GM12878 (cell line): ENCODE results near the gene UBL4B. TPM values are rescaled to one million over a fixed set of nuclear protein-coding genes. Genes with fewer than 3 reads are reported as not detected.

ENCODE experiments used
- ATAC-seq: fragments of 200-7000 bp; cut with Tn5 transposase; 3 replicates; pipeline ENCODE4 v1.9.1; 2020; ENCODE audit warnings: mild to moderate bottlenecking, moderate library complexity
- BruUV-seq: library from RNA; stranded (reverse); fragments of 400-500 nt; replicated peaks from 2 replicates; lab custom pipeline; 2021; lab: Mats Ljungman, UMichigan
- CTCF ChIA-PET: fragments of 300-600 bp; sonication (Branson Sonifier 250); formaldehyde crosslinking; extraction: SDS; loops from one replicate; lab custom pipeline; 2021; ENCODE audit warnings: inconsistent platforms; lab: Yijun Ruan, JAX
- POLR2A ChIA-PET: fragments of 350-600 bp; formaldehyde crosslinking; extraction: SDS; loops from one replicate; lab custom pipeline; 2021; ENCODE audit warnings: inconsistent platforms; lab: Charles Lee
- RAD21 ChIA-PET: fragments of 300-600 bp; sonication (Branson Sonifier 250); formaldehyde crosslinking; loops from one replicate; lab custom pipeline; 2023; ENCODE audit warnings: antibody characterized with exemption; ENCODE audit not compliant: unreplicated experiment; lab: Charles Lee
- SMC1A ChIA-PET: fragments of 300-600 bp; sonication (Branson Sonifier 250); formaldehyde crosslinking; loops from one replicate; lab custom pipeline; 2023; ENCODE audit not compliant: unreplicated experiment, uncharacterized antibody; lab: Charles Lee
- DNase-seq: peaks from one replicate; pipeline ENCODE4 v3.0.0-alpha.2; 2011; ENCODE audit warnings: low read depth, low spot score
- FAIRE-seq: peaks from 3 replicates; lab custom pipeline; 2011; peaks lifted over from hg19 to GRCh38; lab: Jason Lieb, UNC
- H2AFZ ChIP-seq: 2 replicates; pipeline ENCODE4 v1.6.0; 2011; ENCODE audit warnings: low read depth, low read length, control low read depth; ENCODE audit not compliant: control insufficient read depth
- H3K27ac ChIP-seq: 2 replicates; pipeline ENCODE4 v1.5.1; 2011; ENCODE audit warnings: control low read depth; ENCODE audit not compliant: control insufficient read depth, insufficient read depth
- H3K27me3 ChIP-seq, 2 experiments: replicated peaks in 1 of 2; 2 replicates each; pipeline versions ENCODE4 v1.6.0 to v1.6.1; 2011; ENCODE audit warnings: low read length in 1 of 2; ENCODE audit not compliant: control insufficient read depth in 2 of 2, insufficient read depth in 2 of 2
- H3K36me3 ChIP-seq, 2 experiments: 2 replicates each; pipeline ENCODE4 v1.5.1; 2011; ENCODE audit warnings: low read length in 1 of 2; ENCODE audit not compliant: control insufficient read depth in 2 of 2, insufficient read depth in 2 of 2
- H3K4me1 ChIP-seq: 2 replicates; pipeline ENCODE4 v1.6.1; 2011; ENCODE audit warnings: mild to moderate bottlenecking, low read length, moderate library complexity, mixed read lengths; ENCODE audit not compliant: control insufficient read depth, insufficient read depth
- H3K4me2 ChIP-seq: 2 replicates; pipeline ENCODE4 v1.6.0; 2011; ENCODE audit warnings: control low read depth; ENCODE audit not compliant: control insufficient read depth, insufficient read depth
- H3K4me3 ChIP-seq: fragments of 200-600 bp; sonication (generic); 2 replicates; pipeline ENCODE4 v1.5.1; 2016
- H3K79me2 ChIP-seq: 2 replicates; pipeline ENCODE4 v1.6.0; 2011; ENCODE audit warnings: low read length; ENCODE audit not compliant: control insufficient read depth, insufficient read depth
- H3K9ac ChIP-seq: 2 replicates; pipeline ENCODE4 v1.8.0; 2011; ENCODE audit warnings: low read length, control low read depth, mixed read lengths; ENCODE audit not compliant: control insufficient read depth, insufficient read depth
- H3K9me3 ChIP-seq: replicated peaks from 3 replicates; pipeline ENCODE4 v1.5.1; 2011; ENCODE audit warnings: mild to moderate bottlenecking, low read length; ENCODE audit not compliant: control insufficient read depth, insufficient read depth
- H4K20me1 ChIP-seq: 2 replicates; pipeline ENCODE4 v1.6.0; 2011; ENCODE audit not compliant: control insufficient read depth, insufficient read depth
- NBN ChIP-seq: fragments of 450-650 bp; IDR thresholded peaks from 2 replicates; pipeline ENCODE4 v1.6.1; 2016
- POU2F2 ChIP-seq: IDR thresholded peaks from 3 replicates; pipeline ENCODE4 v1.6.1; 2011; ENCODE audit warnings: low read depth, mild to moderate bottlenecking, low read length, borderline replicate concordance
- SUZ12 ChIP-seq: fragments of 200-600 bp; sonication (generic); IDR thresholded peaks from one replicate; pipeline ENCODE4 v1.6.1; 2018; ENCODE audit warnings: antibody characterized with exemption, mild to moderate bottlenecking; ENCODE audit not compliant: unreplicated experiment
- WGBS: methylation state at CpG from one replicate; pipeline ENCODE4 v1.1.6; 2016; ENCODE audit warnings: low lambda C conversion rate; ENCODE audit not compliant: insufficient replicate concordance, insufficient coverage; ENCODE audit errors: missing lambda C conversion rate; 5-methylcytosine and 5-hydroxymethylcytosine counted together
- in situ Hi-C: fragments of 300-500 bp; cut with MboI; formaldehyde crosslinking; loops from 9 replicates; pipeline ENCODE4 v1.14.3; 2018; ENCODE audit warnings: mixed read lengths
- intact Hi-C: fragments of 100-400 bp; cut with micrococcal nuclease; formaldehyde crosslinking; loops from one replicate; pipeline ENCODE4 v1.14.2; 2022; ENCODE audit not compliant: unreplicated experiment
- polyA plus RNA-seq, 11 experiments: library from polyadenylated mRNA; depleted of rRNA in 4 of 11; unstranded in 6 of 11; stranded (reverse) in 5 of 11; fragments of >200 nt; fragmentation: Nextera tagmentation in 4 of 11; fragmentation: Illumina TruSeq in 1 of 11; extraction: Ambion mirVana in 4 of 11; extraction: Trizol in 1 of 11; gene quantifications; 1 replicate in 1 of 11; 2 replicates in 10 of 11; pipeline versions ENCODE4 v1.2.1 to v1.2.3, GENCODE V29; 2011 to 2016; ENCODE audit warnings: inconsistent platforms in 2 of 11, missing spikeins in 2 of 11, low read depth in 1 of 11
- total RNA-seq, 4 experiments: library from RNA; depleted of rRNA in 3 of 4; stranded (reverse); fragments of >200 nt in 3 of 4; fragmentation: Illumina TruSeq in 1 of 4; extraction: Trizol in 1 of 4; gene quantifications; 2 replicates each; pipeline versions ENCODE4 v1.2.1 to v1.2.3, GENCODE V29; 2013 to 2021
- TF ChIP-seq, protein P1 (sequence below): fragments of 450-650 bp; formaldehyde crosslinking; IDR thresholded peaks from 2 replicates; pipeline ENCODE4 v1.4.0; 2020; ENCODE audit warnings: mild to moderate bottlenecking, moderate library complexity
- TF ChIP-seq, protein P2 (sequence below): fragments of 450-650 bp; IDR thresholded peaks from 2 replicates; pipeline ENCODE4 v1.6.1; 2017; ENCODE audit warnings: mild to moderate bottlenecking, low read depth, inconsistent platforms; ENCODE audit not compliant: poor library complexity, severe bottlenecking

Gene UBL4B
- total and polyA plus RNA-seq, 10 of the 15 experiments (the other 5 are each of a cell fraction or from before 2014, with no cell fraction given) = 0.06 to 0.15 TPM; not detected in 8

DNA sequence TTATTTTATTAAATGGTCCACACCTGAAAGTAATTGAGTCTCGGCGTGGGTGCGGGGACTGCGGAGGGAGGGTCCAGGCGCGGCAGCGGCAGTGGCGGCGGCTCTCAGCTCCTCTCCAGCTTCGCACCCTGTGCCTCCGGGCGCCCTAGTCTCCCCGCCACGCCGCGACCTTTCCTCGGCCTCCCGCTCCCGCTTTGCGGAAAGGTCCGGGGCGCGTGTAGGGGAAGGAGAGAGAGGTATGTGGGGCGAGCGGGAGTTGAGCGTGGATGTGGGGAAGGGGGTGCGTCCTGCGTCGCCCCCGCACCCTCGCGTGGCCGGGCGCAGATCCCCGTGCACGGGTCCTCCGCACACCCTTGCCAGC lies 28.4 kb upstream of the UBL4B start:
- Histone ChIP-seq H3K36me3 (no peaks in the 10 kb centered on the region), H3K4me2 (peak overlapping the region; percentile 65), H3K9me3 (no peaks in the 10 kb centered on the region), H3K27ac (no peak overlapping the region), H4K20me1 (no peaks in the 10 kb centered on the region), H3K4me1 (peaks cover 5% of the 10 kb centered on the region; the same call in 1 of the 2 replicates), H3K9ac (peak overlapping the region; percentile 3; the same call in 1 of the 2 replicates), H2AFZ (peak overlapping the region; percentile 54), H3K4me3 (peak overlapping the region; percentile 65)
- RAD21 ChIA-PET = no interaction called here
- FAIRE-seq (no peak), DNase-seq (no peak)
- CTCF ChIA-PET = no interaction called here
- in situ Hi-C loops = no loop called here
- intact Hi-C loops = loop anchor here (10.0 kb wide), 1 partner anchor 381 kb away; no protein-coding TSS in a partner anchor
- SMC1A ChIA-PET = no interaction called here
- WGBS = 4% methylated on average over 36 of the region's 37 CpGs
- TF ChIP-seq, protein P1, sequence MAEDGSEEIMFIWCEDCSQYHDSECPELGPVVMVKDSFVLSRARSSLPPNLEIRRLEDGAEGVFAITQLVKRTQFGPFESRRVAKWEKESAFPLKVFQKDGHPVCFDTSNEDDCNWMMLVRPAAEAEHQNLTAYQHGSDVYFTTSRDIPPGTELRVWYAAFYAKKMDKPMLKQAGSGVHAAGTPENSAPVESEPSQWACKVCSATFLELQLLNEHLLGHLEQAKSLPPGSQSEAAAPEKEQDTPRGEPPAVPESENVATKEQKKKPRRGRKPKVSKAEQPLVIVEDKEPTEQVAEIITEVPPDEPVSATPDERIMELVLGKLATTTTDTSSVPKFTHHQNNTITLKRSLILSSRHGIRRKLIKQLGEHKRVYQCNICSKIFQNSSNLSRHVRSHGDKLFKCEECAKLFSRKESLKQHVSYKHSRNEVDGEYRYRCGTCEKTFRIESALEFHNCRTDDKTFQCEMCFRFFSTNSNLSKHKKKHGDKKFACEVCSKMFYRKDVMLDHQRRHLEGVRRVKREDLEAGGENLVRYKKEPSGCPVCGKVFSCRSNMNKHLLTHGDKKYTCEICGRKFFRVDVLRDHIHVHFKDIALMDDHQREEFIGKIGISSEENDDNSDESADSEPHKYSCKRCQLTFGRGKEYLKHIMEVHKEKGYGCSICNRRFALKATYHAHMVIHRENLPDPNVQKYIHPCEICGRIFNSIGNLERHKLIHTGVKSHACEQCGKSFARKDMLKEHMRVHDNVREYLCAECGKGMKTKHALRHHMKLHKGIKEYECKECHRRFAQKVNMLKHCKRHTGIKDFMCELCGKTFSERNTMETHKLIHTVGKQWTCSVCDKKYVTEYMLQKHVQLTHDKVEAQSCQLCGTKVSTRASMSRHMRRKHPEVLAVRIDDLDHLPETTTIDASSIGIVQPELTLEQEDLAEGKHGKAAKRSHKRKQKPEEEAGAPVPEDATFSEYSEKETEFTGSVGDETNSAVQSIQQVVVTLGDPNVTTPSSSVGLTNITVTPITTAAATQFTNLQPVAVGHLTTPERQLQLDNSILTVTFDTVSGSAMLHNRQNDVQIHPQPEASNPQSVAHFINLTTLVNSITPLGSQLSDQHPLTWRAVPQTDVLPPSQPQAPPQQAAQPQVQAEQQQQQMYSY (CRISPR knock-in tag) = no peak
- TF ChIP-seq NBN (no peak), POU2F2 (no peak), SUZ12 (peak; percentile 57)
- TF ChIP-seq, protein P2, sequence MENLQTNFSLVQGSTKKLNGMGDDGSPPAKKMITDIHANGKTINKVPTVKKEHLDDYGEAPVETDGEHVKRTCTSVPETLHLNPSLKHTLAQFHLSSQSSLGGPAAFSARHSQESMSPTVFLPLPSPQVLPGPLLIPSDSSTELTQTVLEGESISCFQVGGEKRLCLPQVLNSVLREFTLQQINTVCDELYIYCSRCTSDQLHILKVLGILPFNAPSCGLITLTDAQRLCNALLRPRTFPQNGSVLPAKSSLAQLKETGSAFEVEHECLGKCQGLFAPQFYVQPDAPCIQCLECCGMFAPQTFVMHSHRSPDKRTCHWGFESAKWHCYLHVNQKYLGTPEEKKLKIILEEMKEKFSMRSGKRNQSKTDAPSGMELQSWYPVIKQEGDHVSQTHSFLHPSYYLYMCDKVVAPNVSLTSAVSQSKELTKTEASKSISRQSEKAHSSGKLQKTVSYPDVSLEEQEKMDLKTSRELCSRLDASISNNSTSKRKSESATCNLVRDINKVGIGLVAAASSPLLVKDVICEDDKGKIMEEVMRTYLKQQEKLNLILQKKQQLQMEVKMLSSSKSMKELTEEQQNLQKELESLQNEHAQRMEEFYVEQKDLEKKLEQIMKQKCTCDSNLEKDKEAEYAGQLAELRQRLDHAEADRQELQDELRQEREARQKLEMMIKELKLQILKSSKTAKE = no peak
- TF ChIP-seq, all 136 proteins: peak for 1
- POLR2A ChIA-PET = no interaction called here
- H3K79me2 ChIP-seq = no peaks in the 10 kb centered on the region
- BruUV-seq = no TSS peak
- peaks cover 0 to 8% of the 10 kb centered on the region in 2 experiments; a peak in 2 of 4 replicates for H3K27me3 ChIP-seq
- peak; percentile 9 for ATAC-seq
